Tibial artery (tissue), 4 donors: Measurements from ENCODE around the gene SPATA32.

Source experiments
- DNase-seq, 2 donors: peaks; one replicate each; pipeline ENCODE4 v3.0.0-alpha.2; 2019
- H3K27ac ChIP-seq, 2 donors: fragments of 200-600 bp; sonication (generic) in 1 of 2; 1 replicate in 1 of 2; 2 replicates in 1 of 2; pipeline ENCODE4 v1.5.1; 2018 to 2019; ENCODE audit warnings: mild to moderate bottlenecking in 1 of 2
- H3K27me3 ChIP-seq, 2 donors: fragments of 200-600 bp; sonication (generic) in 1 of 2; one replicate each; pipeline versions ENCODE4 v1.5.1 to v1.6.0; 2016 to 2019
- H3K36me3 ChIP-seq, 3 donors: fragments of 200-600 bp; sonication (generic) in 2 of 3; one replicate each; pipeline ENCODE4 v1.5.1; 2016 to 2019; ENCODE audit warnings: mild to moderate bottlenecking in 2 of 3
- H3K4me1 ChIP-seq, 4 donors: fragments of 200-600 bp; sonication (generic) in 2 of 4; 1 replicate in 3 of 4; 2 replicates in 1 of 4; pipeline ENCODE4 v1.5.1; 2016 to 2019
- H3K4me3 ChIP-seq, 2 donors: fragments of 200-600 bp; sonication (generic) in 1 of 2; 1 replicate in 1 of 2; 2 replicates in 1 of 2; pipeline ENCODE4 v1.5.1; 2018 to 2019; ENCODE audit warnings: mild to moderate bottlenecking in 2 of 2
- H3K9me3 ChIP-seq, 3 donors: fragments of 200-600 bp; sonication (generic) in 1 of 3; one replicate each; pipeline ENCODE4 v1.5.1; 2016 to 2019
- intact Hi-C: fragments of 100-400 bp; cut with DNase I; formaldehyde crosslinking; loops from one replicate; pipeline ENCODE4 v1.15.0; 2023; ENCODE audit warnings: low total_unique reads
- TF ChIP-seq, protein P1 (sequence below), 2 experiments: fragments of 200-600 bp in 1 of 2; fragments of 450-650 bp in 1 of 2; IDR thresholded peaks; one replicate each; pipeline ENCODE4 v1.5.1; 2017 to 2019; ENCODE audit warnings: antibody characterized with exemption in 2 of 2, mild to moderate bottlenecking in 1 of 2, moderate library complexity in 1 of 2

SPATA32 gene

GRCh38 chr17:45236282-45236606 is 25.6 kb downstream of the SPATA32 start:
- intact Hi-C loops: no loop called here
- H3K4me3 ChIP-seq: no peak overlapping the region
- TF ChIP-seq, protein P1, sequence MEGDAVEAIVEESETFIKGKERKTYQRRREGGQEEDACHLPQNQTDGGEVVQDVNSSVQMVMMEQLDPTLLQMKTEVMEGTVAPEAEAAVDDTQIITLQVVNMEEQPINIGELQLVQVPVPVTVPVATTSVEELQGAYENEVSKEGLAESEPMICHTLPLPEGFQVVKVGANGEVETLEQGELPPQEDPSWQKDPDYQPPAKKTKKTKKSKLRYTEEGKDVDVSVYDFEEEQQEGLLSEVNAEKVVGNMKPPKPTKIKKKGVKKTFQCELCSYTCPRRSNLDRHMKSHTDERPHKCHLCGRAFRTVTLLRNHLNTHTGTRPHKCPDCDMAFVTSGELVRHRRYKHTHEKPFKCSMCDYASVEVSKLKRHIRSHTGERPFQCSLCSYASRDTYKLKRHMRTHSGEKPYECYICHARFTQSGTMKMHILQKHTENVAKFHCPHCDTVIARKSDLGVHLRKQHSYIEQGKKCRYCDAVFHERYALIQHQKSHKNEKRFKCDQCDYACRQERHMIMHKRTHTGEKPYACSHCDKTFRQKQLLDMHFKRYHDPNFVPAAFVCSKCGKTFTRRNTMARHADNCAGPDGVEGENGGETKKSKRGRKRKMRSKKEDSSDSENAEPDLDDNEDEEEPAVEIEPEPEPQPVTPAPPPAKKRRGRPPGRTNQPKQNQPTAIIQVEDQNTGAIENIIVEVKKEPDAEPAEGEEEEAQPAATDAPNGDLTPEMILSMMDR (IDR thresholded peaks at IDR 0.05): no peak
- H3K4me1 ChIP-seq: peaks cover 0 to 8% (median 4%) of the 10 kb centered on the region in 4 donors
- H3K36me3 ChIP-seq: no peaks in the 10 kb centered on the region
- DNase-seq: no peak
- H3K27ac ChIP-seq: no peak overlapping the region
- H3K9me3 ChIP-seq: no peaks in the 10 kb centered on the region
- peaks cover 0 to 67% of the 10 kb centered on the region in 2 donors for H3K27me3 ChIP-seq

DNA sequence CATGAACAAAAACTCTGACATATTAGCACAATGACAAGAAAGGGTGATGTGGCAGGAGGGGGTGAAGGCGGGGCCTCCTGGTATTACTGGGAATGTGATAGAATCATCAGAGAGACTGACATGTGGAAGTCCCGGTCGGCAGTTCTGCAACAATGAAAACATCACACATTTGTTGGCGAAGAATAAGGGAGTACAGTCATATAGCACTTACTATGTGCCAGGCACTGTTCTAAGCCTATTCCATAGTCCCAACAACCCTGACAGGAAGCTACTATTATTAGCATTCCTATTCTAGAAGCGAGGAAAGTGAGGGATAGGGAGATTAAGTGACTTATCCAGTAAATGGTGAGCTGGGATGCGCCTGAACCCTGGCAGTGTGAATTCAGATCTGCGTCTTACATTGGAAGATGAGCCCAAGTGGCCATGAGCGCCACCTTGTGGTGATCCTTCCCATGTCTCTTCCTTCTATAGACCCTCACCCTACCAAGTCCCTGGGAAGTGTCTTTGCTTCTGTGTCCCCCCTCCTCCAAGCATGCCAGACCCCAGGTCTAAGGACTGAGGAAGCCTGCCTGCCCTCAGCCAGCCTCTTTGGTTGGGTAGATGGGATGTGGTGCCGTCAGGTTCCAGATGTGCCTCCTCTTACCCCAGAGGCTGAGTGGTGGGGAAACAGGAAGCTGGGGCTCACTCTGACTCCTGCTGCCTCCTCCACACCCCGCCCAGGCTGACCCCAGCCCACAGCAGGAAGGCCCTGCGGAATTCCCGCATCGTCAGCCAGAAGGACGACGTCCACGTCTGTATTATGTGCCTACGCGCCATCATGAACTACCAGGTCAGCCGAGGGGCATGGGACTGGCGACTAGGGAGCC is 26.2 kb downstream of the SPATA32 start:
- peak; percentile 75 to 76 for DNase-seq
- no peak overlapping the region for H3K4me3 ChIP-seq
- no peaks in the 10 kb centered on the region for H3K9me3 ChIP-seq
- H3K4me1 ChIP-seq: peaks cover 0 to 2% (median 0%) of the 10 kb centered on the region in 4 donors
- TF ChIP-seq, protein P1 (IDR thresholded peaks at IDR 0.05): peak; percentile 57 to 64
- no peak overlapping the region for H3K27ac ChIP-seq
- no peaks in the 10 kb centered on the region for H3K36me3 ChIP-seq
- peaks cover 0 to 66% of the 10 kb centered on the region in 2 donors for H3K27me3 ChIP-seq
- intact Hi-C loops: no loop called here

- DNase-seq: no peak
- H3K4me3 ChIP-seq: no peak overlapping the region
- intact Hi-C loops: no loop called here
- H3K27ac ChIP-seq: no peak overlapping the region
- no peaks in the 10 kb centered on the region for H3K36me3 ChIP-seq
- no peaks in the 10 kb centered on the region for H3K9me3 ChIP-seq
- H3K4me1 ChIP-seq: no peaks in the 10 kb centered on the region
- peaks cover 0 to 61% of the 10 kb centered on the region in 2 donors for H3K27me3 ChIP-seq
- TF ChIP-seq, protein P1 (IDR thresholded peaks at IDR 0.05): no peak
Measured at GRCh38 chr17:45234641-45235415, 27.1 kb downstream of the SPATA32 start.

DNA sequence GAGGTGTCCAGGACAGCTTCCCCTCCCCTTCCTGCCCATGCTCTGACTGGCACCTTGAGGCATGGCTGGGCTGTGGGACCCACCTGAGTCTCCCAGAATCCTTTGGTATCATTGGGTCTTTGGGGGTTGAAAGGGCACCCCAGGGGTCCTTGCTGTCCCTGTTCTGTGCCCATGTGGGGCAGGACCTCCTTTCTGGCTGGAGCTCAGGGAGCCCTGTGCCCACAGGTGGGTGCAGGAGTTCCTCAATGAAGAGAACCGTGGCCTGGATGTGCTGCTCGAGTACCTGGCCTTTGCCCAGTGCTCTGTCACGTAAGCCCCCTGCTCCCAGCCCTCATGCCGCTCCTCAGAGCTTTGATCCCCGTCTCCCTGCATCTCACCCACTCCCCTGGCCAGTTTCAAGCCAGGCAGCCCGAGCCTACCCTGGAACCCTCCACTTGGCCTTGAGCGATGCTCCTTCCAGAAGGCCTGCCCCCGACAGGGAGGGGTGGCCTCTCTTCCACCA is 28.4 kb downstream of the SPATA32 start:
- no peak overlapping the region for H3K4me3 ChIP-seq
- DNase-seq: no peak
- no peak overlapping the region for H3K27ac ChIP-seq
- H3K27me3 ChIP-seq: peaks cover 0 to 56% of the 10 kb centered on the region in 2 donors
- TF ChIP-seq, protein P1 (IDR thresholded peaks at IDR 0.05): no peak
- no peaks in the 10 kb centered on the region for H3K9me3 ChIP-seq
- H3K4me1 ChIP-seq: no peaks in the 10 kb centered on the region
- intact Hi-C loops: no loop called here
- H3K36me3 ChIP-seq: no peaks in the 10 kb centered on the region

- H3K4me3 ChIP-seq: no peak overlapping the region
- no peaks in the 10 kb centered on the region for H3K36me3 ChIP-seq
- H3K9me3 ChIP-seq: no peaks in the 10 kb centered on the region
- no peak for DNase-seq
- no peaks in the 10 kb centered on the region for H3K4me1 ChIP-seq
- H3K27me3 ChIP-seq: peaks cover 0 to 53% of the 10 kb centered on the region in 2 donors
- TF ChIP-seq, protein P1 (IDR thresholded peaks at IDR 0.05): no peak
- intact Hi-C loops: no loop called here
- no peak overlapping the region for H3K27ac ChIP-seq
Measured at GRCh38 chr17:45232514-45233422, 29.1 kb downstream of the SPATA32 start.
